ENCODE results near the gene RTTN.
"Not testable (repeated sequence)": the region's sequence is repeated elsewhere in the genome, so short reads cannot be mapped to it uniquely, and the experiment has no call there.

Gene RTTN

DNA sequence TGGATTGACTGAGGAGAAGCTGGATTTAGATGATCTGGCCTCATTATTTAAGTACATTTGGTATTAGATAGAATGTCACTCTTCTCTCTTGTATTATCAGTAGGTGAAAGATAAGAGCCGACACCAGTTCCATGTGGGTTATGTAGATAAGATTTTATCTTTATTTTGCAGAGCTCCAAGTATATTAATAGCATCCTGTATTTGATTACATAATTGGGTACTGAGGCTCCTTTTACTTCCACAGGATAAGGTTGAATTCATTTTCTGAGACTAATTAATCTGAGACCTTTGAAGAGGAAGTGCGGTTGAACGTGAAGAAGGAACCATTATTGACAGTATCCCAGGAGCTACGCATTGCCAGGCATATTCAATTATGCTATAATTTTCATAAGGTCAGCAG is 225.0 kb downstream of the RTTN start:
- Histone ChIP-seq H3K4me1 (ENCODE audit: control insufficient read depth in 1 of 2, insufficient read depth in 1 of 2, low read depth in 1 of 2, low read length in 1 of 2) (no peaks in the 10 kb centered on the region), H3K27me3 (no peaks in the 10 kb centered on the region), H3K9me3 (no peaks in the 10 kb centered on the region), H3K36me3 (no peaks in the 10 kb centered on the region), H3K27ac (no peak overlapping the region), H3K4me3 (ENCODE audit: low read depth in 1 of 2, low read length in 1 of 2) (no peak overlapping the region)
- TF ChIP-seq, protein P1, sequence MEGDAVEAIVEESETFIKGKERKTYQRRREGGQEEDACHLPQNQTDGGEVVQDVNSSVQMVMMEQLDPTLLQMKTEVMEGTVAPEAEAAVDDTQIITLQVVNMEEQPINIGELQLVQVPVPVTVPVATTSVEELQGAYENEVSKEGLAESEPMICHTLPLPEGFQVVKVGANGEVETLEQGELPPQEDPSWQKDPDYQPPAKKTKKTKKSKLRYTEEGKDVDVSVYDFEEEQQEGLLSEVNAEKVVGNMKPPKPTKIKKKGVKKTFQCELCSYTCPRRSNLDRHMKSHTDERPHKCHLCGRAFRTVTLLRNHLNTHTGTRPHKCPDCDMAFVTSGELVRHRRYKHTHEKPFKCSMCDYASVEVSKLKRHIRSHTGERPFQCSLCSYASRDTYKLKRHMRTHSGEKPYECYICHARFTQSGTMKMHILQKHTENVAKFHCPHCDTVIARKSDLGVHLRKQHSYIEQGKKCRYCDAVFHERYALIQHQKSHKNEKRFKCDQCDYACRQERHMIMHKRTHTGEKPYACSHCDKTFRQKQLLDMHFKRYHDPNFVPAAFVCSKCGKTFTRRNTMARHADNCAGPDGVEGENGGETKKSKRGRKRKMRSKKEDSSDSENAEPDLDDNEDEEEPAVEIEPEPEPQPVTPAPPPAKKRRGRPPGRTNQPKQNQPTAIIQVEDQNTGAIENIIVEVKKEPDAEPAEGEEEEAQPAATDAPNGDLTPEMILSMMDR (IDR thresholded peaks at IDR 0.05), result no peak

GRCh38 chr18:69978732-69979715 is 226.5 kb downstream of the RTTN start:
- no peaks in the 10 kb centered on the region for H3K36me3 ChIP-seq
- no peak overlapping the region for H3K4me3 ChIP-seq (ENCODE audit: low read depth in 1 of 2, low read length in 1 of 2)
- TF ChIP-seq, protein P1 (IDR thresholded peaks at IDR 0.05), result no peak
- H3K4me1 ChIP-seq (ENCODE audit: control insufficient read depth in 1 of 2, insufficient read depth in 1 of 2, low read depth in 1 of 2, low read length in 1 of 2), result no peaks in the 10 kb centered on the region
- no peak overlapping the region for H3K27ac ChIP-seq
- no peaks in the 10 kb centered on the region for H3K9me3 ChIP-seq
- H3K27me3 ChIP-seq, result no peaks in the 10 kb centered on the region

DNA sequence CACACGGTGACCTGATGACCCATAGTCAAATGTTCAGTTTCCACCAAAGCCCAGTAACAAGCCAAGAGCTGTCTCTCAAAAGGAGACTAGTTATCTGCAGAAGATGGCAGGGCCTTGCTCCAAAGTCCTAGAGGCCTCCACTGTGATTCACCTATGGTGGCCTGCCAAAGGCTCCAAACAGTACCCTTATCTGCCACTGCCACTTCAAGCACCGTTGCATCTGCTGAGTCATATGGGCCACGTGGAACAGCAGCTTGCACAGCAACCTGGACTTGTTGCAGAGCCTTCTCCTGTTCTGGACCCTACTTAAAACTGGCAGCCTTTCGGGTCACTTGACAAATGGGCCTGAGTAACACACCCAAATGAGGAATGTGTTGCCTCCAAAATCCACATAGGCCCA is 230.2 kb downstream of the RTTN start:
- not testable (repeated sequence) for H3K4me3 ChIP-seq (ENCODE audit: low read depth in 1 of 2, low read length in 1 of 2); H3K27ac ChIP-seq; H3K4me1 ChIP-seq (ENCODE audit: control insufficient read depth in 1 of 2, insufficient read depth in 1 of 2, low read depth in 1 of 2, low read length in 1 of 2); H3K9me3 ChIP-seq; H3K36me3 ChIP-seq; H3K27me3 ChIP-seq

- Histone ChIP-seq H3K27me3 (no peaks in the 10 kb centered on the region), H3K36me3 (no peaks in the 10 kb centered on the region), H3K27ac (no peak overlapping the region), H3K4me1 (ENCODE audit: control insufficient read depth in 1 of 2, insufficient read depth in 1 of 2, low read depth in 1 of 2, low read length in 1 of 2) (no peaks in the 10 kb centered on the region), H3K4me3 (ENCODE audit: low read depth in 1 of 2, low read length in 1 of 2) (no peak overlapping the region), H3K9me3 (no peaks in the 10 kb centered on the region)
- TF ChIP-seq, protein P1 (IDR thresholded peaks at IDR 0.05), result no peak
Measured at GRCh38 chr18:69974365-69974764, 231.1 kb downstream of the RTTN start.

- Histone ChIP-seq H3K36me3 (no peaks in the 10 kb centered on the region), H3K9me3 (no peaks in the 10 kb centered on the region), H3K4me3 (ENCODE audit: low read depth in 1 of 2, low read length in 1 of 2) (no peak overlapping the region), H3K4me1 (ENCODE audit: control insufficient read depth in 1 of 2, insufficient read depth in 1 of 2, low read depth in 1 of 2, low read length in 1 of 2) (no peaks in the 10 kb centered on the region), H3K27ac (no peak overlapping the region), H3K27me3 (no peaks in the 10 kb centered on the region)
- TF ChIP-seq, protein P1 (IDR thresholded peaks at IDR 0.05), result no peak
Measured at GRCh38 chr18:69969491-69969890, 236.0 kb downstream of the RTTN start.

- no peaks in the 10 kb centered on the region for H3K4me1 ChIP-seq (ENCODE audit: control insufficient read depth in 1 of 2, insufficient read depth in 1 of 2, low read depth in 1 of 2, low read length in 1 of 2)
- TF ChIP-seq, protein P1 (IDR thresholded peaks at IDR 0.05), result no peak
- no peak overlapping the region for H3K27ac ChIP-seq
Measured at GRCh38 chr18:69968039-69968438, 237.4 kb downstream of the RTTN start.

More at GRCh38 chr18:69968039-69968438, 237.4 kb downstream of the RTTN start:
- Histone ChIP-seq H3K9me3 (no peaks in the 10 kb centered on the region), H3K36me3 (no peaks in the 10 kb centered on the region), H3K27me3 (no peaks in the 10 kb centered on the region), H3K4me3 (ENCODE audit: low read depth in 1 of 2, low read length in 1 of 2) (no peak overlapping the region)

Measured in neutrophil (primary cell).